MM.1S (cell line): ENCODE results near the gene MAPK4.

Source experiments
- EZH2 ChIP-seq: fragments of 300-600 bp; sonication (generic); optimal IDR thresholded peaks from 2 replicates; pipeline ENCODE3; 2017; ENCODE audit warnings: low read depth, mild to moderate bottlenecking, antibody characterized with exemption, low read length, mixed read lengths
- EZH2phosphoT487 ChIP-seq: fragments of 300-600 bp; sonication (generic); IDR thresholded peaks from 2 replicates; pipeline ENCODE4 v1.6.1; 2018; ENCODE audit warnings: antibody characterized with exemption, low read length
- TF ChIP-seq, protein P1 (sequence below): fragments of 300-600 bp; sonication (generic); IDR thresholded peaks from 2 replicates; pipeline ENCODE4 v1.5.1; 2016; ENCODE audit warnings: antibody characterized with exemption, low read length, mixed read lengths

DNA sequence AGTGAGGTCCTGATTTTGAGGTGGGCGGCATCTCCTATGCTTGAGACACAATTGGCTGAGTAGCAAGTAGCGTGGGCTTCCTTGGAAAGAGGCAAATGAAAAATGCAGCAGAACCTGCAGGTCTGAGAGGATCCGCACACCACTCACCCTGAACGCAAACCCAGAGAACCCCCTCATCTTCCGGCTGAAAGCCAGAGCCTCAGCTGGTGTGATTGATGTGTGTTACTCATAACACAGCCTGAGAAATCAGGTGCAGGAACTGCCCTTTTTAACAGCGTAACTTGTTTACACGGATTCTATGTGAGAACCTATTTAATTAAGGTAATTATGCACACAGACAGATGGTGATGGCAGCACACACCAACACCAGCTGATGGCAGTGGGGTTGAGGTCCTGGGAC, 136.5 kb downstream of the MAPK4 start:
- TF ChIP-seq, protein P1, sequence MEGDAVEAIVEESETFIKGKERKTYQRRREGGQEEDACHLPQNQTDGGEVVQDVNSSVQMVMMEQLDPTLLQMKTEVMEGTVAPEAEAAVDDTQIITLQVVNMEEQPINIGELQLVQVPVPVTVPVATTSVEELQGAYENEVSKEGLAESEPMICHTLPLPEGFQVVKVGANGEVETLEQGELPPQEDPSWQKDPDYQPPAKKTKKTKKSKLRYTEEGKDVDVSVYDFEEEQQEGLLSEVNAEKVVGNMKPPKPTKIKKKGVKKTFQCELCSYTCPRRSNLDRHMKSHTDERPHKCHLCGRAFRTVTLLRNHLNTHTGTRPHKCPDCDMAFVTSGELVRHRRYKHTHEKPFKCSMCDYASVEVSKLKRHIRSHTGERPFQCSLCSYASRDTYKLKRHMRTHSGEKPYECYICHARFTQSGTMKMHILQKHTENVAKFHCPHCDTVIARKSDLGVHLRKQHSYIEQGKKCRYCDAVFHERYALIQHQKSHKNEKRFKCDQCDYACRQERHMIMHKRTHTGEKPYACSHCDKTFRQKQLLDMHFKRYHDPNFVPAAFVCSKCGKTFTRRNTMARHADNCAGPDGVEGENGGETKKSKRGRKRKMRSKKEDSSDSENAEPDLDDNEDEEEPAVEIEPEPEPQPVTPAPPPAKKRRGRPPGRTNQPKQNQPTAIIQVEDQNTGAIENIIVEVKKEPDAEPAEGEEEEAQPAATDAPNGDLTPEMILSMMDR, result no peak
- TF ChIP-seq EZH2phosphoT487 (no peak), EZH2 (no peak)
